ENCODE results near the gene SLC22A31. TPM values are rescaled to one million over a fixed set of nuclear protein-coding genes. Genes with fewer than 3 reads are reported as not detected.

Gene SLC22A31
- total and polyA plus RNA-seq, 2 experiments from 2014 or later: 2.1 to 13.8 TPM

DNA sequence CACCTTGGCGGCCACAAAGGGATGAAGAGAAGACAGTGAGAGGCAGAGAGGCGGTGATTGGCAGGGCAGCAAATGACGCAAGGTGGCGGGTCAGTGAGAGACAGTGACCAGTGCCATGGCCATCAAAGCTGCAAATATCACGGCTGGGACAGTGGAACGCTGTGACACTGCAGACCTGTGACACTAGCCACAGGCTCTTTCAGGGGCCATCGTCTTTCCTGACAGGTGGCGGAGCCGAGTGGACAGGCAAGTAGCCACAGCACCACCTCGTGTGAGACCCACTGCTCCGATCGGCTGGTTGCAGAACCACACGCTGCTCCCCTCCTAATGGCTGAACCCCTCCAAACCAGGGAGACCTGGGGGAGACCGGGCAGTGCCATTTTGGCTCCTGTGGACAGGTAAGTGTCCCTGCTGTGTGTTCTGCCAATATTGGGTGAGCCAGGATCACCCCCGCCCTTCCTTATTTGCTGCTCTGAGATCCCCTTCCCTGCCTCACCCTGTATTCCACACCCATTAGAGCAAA is 9.2 kb upstream of the SLC22A31 start:
- no peaks in the 10 kb centered on the region for H3K36me3 Mint-ChIP-seq (ENCODE audit: low read depth)
- ATAC-seq (no peak; the same call in 2 of the 3 replicates), DNase-seq (ENCODE audit: low spot score) (no peak)
- no peaks in the 10 kb centered on the region for H3K27me3 ChIP-seq (ENCODE audit: insufficient read depth)
- no peak overlapping the region for H3K27ac ChIP-seq (ENCODE audit: low read depth)
- TF ChIP-seq EZH2 (IDR thresholded peaks at IDR 0.05; ENCODE audit: low read depth, unreplicated experiment): no peak
- TF ChIP-seq, protein P1, sequence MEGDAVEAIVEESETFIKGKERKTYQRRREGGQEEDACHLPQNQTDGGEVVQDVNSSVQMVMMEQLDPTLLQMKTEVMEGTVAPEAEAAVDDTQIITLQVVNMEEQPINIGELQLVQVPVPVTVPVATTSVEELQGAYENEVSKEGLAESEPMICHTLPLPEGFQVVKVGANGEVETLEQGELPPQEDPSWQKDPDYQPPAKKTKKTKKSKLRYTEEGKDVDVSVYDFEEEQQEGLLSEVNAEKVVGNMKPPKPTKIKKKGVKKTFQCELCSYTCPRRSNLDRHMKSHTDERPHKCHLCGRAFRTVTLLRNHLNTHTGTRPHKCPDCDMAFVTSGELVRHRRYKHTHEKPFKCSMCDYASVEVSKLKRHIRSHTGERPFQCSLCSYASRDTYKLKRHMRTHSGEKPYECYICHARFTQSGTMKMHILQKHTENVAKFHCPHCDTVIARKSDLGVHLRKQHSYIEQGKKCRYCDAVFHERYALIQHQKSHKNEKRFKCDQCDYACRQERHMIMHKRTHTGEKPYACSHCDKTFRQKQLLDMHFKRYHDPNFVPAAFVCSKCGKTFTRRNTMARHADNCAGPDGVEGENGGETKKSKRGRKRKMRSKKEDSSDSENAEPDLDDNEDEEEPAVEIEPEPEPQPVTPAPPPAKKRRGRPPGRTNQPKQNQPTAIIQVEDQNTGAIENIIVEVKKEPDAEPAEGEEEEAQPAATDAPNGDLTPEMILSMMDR (conservative IDR thresholded peaks at IDR 0.05; ENCODE audit: low read depth in 2 of 2): peak in 1 of 2 experiments; percentile 39; a peak in 2 of 4 replicates
- H3K4me1 ChIP-seq (ENCODE audit: insufficient read depth): no peaks in the 10 kb centered on the region
- H3K4me2 ChIP-seq: no peak overlapping the region
- H3K9me3 Mint-ChIP-seq: no peaks in the 10 kb centered on the region
- no peaks in the 10 kb centered on the region for H3K36me3 ChIP-seq (ENCODE audit: insufficient read depth)
- H3K4me3 ChIP-seq: no peak overlapping the region
- H2AFZ ChIP-seq: no peak overlapping the region
- H4K20me1 ChIP-seq (replicated peaks; ENCODE audit: insufficient read depth): no peaks in the 10 kb centered on the region
- no peaks in the 10 kb centered on the region for H3F3A ChIP-seq (replicated peaks; ENCODE audit: low read depth)
- no peak overlapping the region for H3K27ac Mint-ChIP-seq
- H3K9me2 ChIP-seq (ENCODE audit: insufficient read depth): no peaks in the 10 kb centered on the region
- peaks cover 3% of the 10 kb centered on the region for H3K27me3 Mint-ChIP-seq (ENCODE audit: insufficient read depth, low read depth, poor library complexity)
- H3K79me2 ChIP-seq (replicated peaks; ENCODE audit: insufficient read depth): no peaks in the 10 kb centered on the region
- H3K4me1 Mint-ChIP-seq: no peaks in the 10 kb centered on the region
- no peak overlapping the region for H3K4me3 Mint-ChIP-seq

GRCh38 chr16:89207993-89208392 is 7.7 kb upstream of the SLC22A31 start:
- Histone ChIP-seq H3K9me2 (ENCODE audit: insufficient read depth) (no peaks in the 10 kb centered on the region), H3K36me3 (ENCODE audit: insufficient read depth) (no peaks in the 10 kb centered on the region), H3K27ac (ENCODE audit: low read depth) (no peak overlapping the region), H3K27me3 (ENCODE audit: insufficient read depth) (peaks cover 14% of the 10 kb centered on the region), H3K4me3 (no peak overlapping the region), H3K79me2 (replicated peaks; ENCODE audit: insufficient read depth) (no peaks in the 10 kb centered on the region), H2AFZ (no peak overlapping the region), H3K4me2 (no peak overlapping the region), H4K20me1 (replicated peaks; ENCODE audit: insufficient read depth) (no peaks in the 10 kb centered on the region), H3K4me1 (ENCODE audit: insufficient read depth) (no peaks in the 10 kb centered on the region), H3F3A (replicated peaks; ENCODE audit: low read depth) (0 out of 2 replicates have a peak, but pooled peaks cover under 1% of the 10 kb centered on the region)
- TF ChIP-seq JUNB (IDR thresholded peaks at IDR 0.05; ENCODE audit: unreplicated experiment) (no peak), NANOG (IDR thresholded peaks at IDR 0.05; ENCODE audit: borderline replicate concordance) (no peak)
- Mint-ChIP-seq H3K27me3 (ENCODE audit: insufficient read depth, low read depth, poor library complexity) (peaks cover 14% of the 10 kb centered on the region), H3K27ac (no peak overlapping the region), H3K9me3 (peaks cover 3% of the 10 kb centered on the region; the same call in 1 of the 3 replicates), H3K36me3 (ENCODE audit: low read depth) (no peaks in the 10 kb centered on the region; the same call in 2 of the 3 replicates), H3K4me3 (no peak overlapping the region), H3K4me1 (no peaks in the 10 kb centered on the region)
- no peak for DNase-seq (ENCODE audit: low spot score)
- no peak for ATAC-seq

DNA sequence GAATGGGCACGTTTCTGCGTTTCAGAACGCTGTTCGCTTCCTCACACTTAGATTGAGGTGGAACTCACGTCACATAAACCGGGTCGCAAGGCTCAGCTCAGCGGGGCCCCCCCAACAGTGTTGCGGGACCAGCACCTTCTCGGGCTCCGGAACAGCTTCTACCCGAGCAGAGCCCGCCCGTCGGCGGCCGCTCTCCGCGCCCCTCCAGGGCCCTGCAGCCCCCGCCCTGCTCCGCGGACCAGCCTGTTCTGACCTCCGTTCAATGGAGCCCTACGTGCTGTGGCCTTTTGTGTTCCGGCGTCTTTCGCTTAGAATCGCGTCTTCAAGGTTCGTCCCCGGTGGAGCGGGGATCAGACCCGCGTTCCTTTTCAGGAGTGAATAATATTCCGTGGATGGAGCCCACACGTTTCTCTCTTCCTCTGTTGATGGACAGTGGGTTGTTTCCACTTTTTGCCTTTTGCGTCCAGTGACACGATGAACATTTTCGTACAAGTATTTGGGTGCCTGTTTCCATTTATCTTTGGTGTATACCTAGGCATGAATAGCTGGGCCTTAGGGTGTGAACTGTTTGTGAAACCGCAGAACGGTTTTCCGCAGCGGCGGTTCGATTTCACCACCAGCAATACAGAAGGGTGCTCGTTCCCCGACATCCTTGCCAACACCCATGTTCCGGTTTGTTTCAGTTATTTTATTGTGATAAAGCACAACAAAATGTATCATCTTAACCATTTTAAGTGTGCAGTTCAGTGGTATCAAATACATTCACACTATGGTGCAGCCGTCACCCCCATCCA is 2.3 kb upstream of the SLC22A31 start:
- Histone ChIP-seq H3K27me3 (ENCODE audit: insufficient read depth) (peaks cover 36% of the 10 kb centered on the region), H3K27ac (ENCODE audit: low read depth) (no peak overlapping the region), H2AFZ (no peak overlapping the region), H3K4me2 (peak overlapping the region; percentile 75), H3F3A (replicated peaks; ENCODE audit: low read depth) (0 out of 2 replicates have a peak, but pooled peaks cover 6% of the 10 kb centered on the region), H3K4me3 (peak overlapping the region; percentile 61), H3K9me2 (ENCODE audit: insufficient read depth) (no peaks in the 10 kb centered on the region), H3K4me1 (ENCODE audit: insufficient read depth) (peaks cover 7% of the 10 kb centered on the region; the same call in 1 of the 2 replicates), H3K36me3 (ENCODE audit: insufficient read depth) (no peaks in the 10 kb centered on the region), H3K79me2 (replicated peaks; ENCODE audit: insufficient read depth) (no peaks in the 10 kb centered on the region), H4K20me1 (replicated peaks; ENCODE audit: insufficient read depth) (no peaks in the 10 kb centered on the region)
- H3K9me3 Mint-ChIP-seq: peaks cover 7% of the 10 kb centered on the region; the same call in 2 of the 3 replicates
- peak overlapping the region; percentile 74 for H3K4me3 Mint-ChIP-seq
- DNase-seq (ENCODE audit: low spot score) (peak; percentile 57), ATAC-seq (peak; percentile 18)
- no peak overlapping the region for H3K27ac Mint-ChIP-seq
- H3K27me3 Mint-ChIP-seq (ENCODE audit: insufficient read depth, low read depth, poor library complexity): peaks cover 34% of the 10 kb centered on the region
- peaks cover 5% of the 10 kb centered on the region; the same call in 2 of the 3 replicates for H3K4me1 Mint-ChIP-seq
- H3K36me3 Mint-ChIP-seq (ENCODE audit: low read depth): peaks cover 2% of the 10 kb centered on the region; the same call in 1 of the 3 replicates
- TF ChIP-seq EZH2 (IDR thresholded peaks at IDR 0.05; ENCODE audit: low read depth, unreplicated experiment): no peak
- no peak for TF ChIP-seq EZH2phosphoT487 (IDR thresholded peaks at IDR 0.05; ENCODE audit: unreplicated experiment)
- no peak for TF ChIP-seq ZNF462 (CRISPR knock-in tag; IDR thresholded peaks at IDR 0.05)
- no peak for TF ChIP-seq STAT1 (IDR thresholded peaks at IDR 0.05; ENCODE audit: unreplicated experiment)

Data from GM23338 (cell line).